Midbrain (tissue), 1 donor: ENCODE measurements around the gene ADGRL2.

Experiments
- DNase-seq: peaks from one replicate; lab custom pipeline; 2025; lab: John Stamatoyannopoulos, UW

Gene ADGRL2

DNA sequence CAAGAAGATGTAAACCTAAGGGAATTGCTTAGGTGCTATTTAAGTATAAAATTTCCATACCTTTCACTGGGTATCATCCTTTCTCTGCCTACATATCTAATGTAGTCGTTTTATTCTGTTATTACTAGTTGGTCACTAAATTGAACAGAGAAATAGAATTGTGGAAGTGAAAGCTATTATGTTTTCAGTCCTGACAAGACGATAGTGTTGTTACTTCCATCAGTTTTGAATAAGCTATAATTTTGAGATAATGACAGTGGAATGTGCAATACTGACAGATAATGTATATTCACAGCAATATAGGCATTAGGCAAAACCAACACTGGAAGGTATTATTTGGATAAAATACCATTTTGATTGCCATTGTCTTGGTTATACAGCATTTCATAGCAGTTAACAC is 181.8 kb downstream of the ADGRL2 start:
- DNase-seq = no peak

DNA sequence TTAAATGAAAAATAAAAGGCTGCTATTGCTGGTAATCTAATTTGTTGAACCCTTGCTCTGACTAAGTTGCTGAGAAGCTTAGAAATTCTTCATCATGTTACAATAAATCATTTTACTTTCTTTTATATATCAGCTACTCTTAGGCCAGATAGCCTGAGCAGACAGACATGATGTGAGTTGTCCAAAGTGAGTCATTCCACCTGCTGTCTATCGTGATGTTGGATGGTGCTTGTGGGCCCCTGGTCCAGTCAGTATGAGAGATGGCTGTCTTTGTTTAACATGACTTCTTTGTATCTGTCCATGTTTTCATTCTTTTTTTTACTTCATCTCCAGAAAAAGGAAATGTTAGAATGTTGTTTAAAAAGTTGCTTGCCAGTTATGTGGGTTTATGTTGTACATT is 188.8 kb downstream of the ADGRL2 start:
- no peak for DNase-seq

- DNase-seq = no peak
Observed at GRCh38 chr1:81990241-81990640, 189.5 kb downstream of the ADGRL2 start.

GRCh38 chr1:81998165-81998564 is 197.4 kb downstream of the ADGRL2 start:
- no peak for DNase-seq

GRCh38 chr1:81999364-81999763 is 198.6 kb downstream of the ADGRL2 start:
- no peak for DNase-seq

GRCh38 chr1:82000221-82000620 is 199.5 kb downstream of the ADGRL2 start:
- DNase-seq = no peak

- DNase-seq = no peak
Observed at GRCh38 chr1:82001345-82001744, 200.6 kb downstream of the ADGRL2 start.

DNA sequence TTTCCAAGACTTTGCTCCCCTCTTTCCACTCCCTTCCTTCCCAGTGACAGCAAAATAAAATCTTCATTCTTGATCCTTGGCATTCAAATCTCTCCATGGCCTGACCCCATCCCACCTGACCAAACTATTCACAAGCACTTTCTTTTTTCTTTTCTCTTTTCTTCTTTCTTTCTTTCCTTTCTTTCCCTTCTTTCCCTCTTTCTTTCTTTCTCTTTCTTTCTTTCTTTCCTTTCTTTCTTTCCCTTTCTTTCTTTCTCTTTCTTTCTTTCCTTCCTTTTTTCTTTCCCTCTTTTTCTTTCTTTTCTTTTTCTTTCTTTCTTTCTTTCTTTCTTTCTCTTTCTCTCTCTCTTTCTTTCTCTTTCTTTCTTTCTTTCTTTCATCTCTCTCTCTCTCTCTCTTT is 207.1 kb downstream of the ADGRL2 start:
- no peak for DNase-seq

DNA sequence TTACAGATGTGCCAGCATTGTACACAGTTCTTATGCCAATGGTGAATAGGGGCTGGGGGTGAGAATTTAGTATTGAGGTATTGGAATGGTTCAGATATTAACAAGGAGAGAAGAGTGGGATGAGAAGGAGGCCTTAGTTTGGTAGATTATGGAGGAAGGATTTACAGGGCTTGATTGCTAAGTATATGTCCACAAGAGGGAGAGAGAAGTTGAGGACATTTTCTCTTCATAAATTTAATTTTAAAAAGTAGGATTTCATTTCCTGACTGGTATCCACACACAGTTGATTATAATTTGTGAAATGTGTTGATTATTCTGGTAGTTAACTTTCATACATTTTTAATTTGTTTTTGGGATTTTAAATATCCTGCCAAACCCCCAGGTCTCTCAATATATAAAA is 213.0 kb downstream of the ADGRL2 start:
- DNase-seq = no peak

DNA sequence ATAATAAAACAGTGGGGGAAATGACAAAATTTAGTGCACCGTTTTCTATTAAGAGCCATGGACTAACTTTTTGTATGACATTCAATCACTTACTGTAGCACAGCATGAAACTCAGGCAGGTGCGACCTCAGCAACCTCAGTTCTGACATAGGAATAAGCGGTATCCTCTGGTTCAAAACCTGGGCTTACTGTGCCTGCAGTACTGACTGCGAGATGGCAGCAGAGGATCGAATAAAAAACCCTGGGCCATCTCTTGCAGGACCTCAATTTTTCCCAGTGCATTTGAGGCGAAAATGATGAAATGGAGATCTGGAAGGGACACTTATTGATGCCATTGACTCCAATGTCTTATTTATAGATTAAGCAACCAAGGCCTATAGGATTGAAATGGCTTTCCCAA is 214.7 kb downstream of the ADGRL2 start:
- no peak for DNase-seq

- DNase-seq = no peak
Observed at GRCh38 chr1:82018319-82018718, 217.6 kb downstream of the ADGRL2 start.

DNA sequence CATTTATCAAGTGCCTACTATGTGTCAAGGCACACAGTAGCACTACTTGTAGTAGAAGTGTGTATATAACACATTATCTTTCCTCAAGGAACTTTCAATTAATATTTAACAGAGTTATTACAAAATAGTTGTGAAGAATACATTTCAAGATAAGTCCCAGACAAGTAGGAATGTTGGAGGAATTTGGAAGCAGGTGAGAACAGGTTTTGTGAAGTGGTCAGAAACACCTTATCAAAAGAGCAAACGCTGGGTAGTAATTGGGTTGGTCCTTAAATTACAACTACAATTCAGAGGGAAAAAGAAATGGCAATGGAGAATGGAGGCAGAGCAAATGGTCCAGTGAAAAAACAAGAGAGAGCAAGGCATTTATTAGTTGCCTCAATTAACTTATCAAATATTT is 218.8 kb downstream of the ADGRL2 start:
- DNase-seq = no peak

GRCh38 chr1:82030830-82031229 is 230.1 kb downstream of the ADGRL2 start:
- no peak for DNase-seq

GRCh38 chr1:82032068-82032467 is 231.3 kb downstream of the ADGRL2 start:
- DNase-seq = no peak

- DNase-seq = no peak
Observed at GRCh38 chr1:82034812-82035211, 234.1 kb downstream of the ADGRL2 start.
